Measurements from ENCODE around the gene PHACTR4.

DNA sequence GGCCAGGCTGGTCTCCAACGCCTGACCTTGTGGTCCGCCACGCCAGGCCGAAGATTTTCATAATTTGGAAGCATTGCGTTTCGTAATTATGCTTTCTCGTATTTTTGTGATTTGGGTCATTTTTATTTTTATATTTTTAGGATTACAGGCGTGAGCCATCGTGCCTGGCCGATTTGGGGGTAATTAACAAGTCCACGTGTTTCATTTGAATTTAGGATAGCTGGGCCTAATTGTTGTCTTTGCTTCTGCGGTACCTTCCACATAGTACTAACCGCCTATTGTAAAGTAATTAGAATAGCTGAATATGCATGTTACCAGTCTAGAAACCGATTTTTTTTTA lies 137.3 kb downstream of the PHACTR4 start:
- TF ChIP-seq, protein P1, sequence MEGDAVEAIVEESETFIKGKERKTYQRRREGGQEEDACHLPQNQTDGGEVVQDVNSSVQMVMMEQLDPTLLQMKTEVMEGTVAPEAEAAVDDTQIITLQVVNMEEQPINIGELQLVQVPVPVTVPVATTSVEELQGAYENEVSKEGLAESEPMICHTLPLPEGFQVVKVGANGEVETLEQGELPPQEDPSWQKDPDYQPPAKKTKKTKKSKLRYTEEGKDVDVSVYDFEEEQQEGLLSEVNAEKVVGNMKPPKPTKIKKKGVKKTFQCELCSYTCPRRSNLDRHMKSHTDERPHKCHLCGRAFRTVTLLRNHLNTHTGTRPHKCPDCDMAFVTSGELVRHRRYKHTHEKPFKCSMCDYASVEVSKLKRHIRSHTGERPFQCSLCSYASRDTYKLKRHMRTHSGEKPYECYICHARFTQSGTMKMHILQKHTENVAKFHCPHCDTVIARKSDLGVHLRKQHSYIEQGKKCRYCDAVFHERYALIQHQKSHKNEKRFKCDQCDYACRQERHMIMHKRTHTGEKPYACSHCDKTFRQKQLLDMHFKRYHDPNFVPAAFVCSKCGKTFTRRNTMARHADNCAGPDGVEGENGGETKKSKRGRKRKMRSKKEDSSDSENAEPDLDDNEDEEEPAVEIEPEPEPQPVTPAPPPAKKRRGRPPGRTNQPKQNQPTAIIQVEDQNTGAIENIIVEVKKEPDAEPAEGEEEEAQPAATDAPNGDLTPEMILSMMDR (IDR thresholded peaks at IDR 0.05; ENCODE audit: control extremely low read depth in 1 of 3, insufficient read depth in 1 of 3, low read depth in 1 of 3, low read length in 3 of 3) = no peak
- no peak for TF ChIP-seq EZH2 (IDR thresholded peaks at IDR 0.05; ENCODE audit: low read depth, low read length, severe bottlenecking)
- no peak for TF ChIP-seq CBX8 (IDR thresholded peaks at IDR 0.05; ENCODE audit: borderline replicate concordance, low read depth, low read length)
- no peak; the same call in 1 of the 2 replicates for TF ChIP-seq CHD1 (IDR thresholded peaks at IDR 0.05; ENCODE audit: low read depth, low read length)
- no peak for TF ChIP-seq ZNF274 (IDR thresholded peaks at IDR 0.05; ENCODE audit: borderline replicate concordance, extremely low read depth, low read length)
- no peak; the same call in 1 of the 2 replicates for TF ChIP-seq TAF1 (IDR thresholded peaks at IDR 0.05; ENCODE audit: low read depth, low read length)
- TF ChIP-seq SP2 (IDR thresholded peaks at IDR 0.05; ENCODE audit: low read length) = no peak
- no peak for TF ChIP-seq EP300 (IDR thresholded peaks at IDR 0.05; ENCODE audit: borderline replicate concordance in 1 of 2, low read depth in 2 of 2, low read length in 2 of 2)
- TF ChIP-seq KDM1A (IDR thresholded peaks at IDR 0.05; ENCODE audit: borderline replicate concordance, low read length) = no peak
- TF ChIP-seq CHD2 (IDR thresholded peaks at IDR 0.05; ENCODE audit: low read length) = no peak
- no peak for TF ChIP-seq POLR2A (IDR thresholded peaks at IDR 0.05; ENCODE audit: control extremely low read depth in 1 of 2, low read depth in 2 of 2, low read length in 2 of 2)
- TF ChIP-seq, protein P2, sequence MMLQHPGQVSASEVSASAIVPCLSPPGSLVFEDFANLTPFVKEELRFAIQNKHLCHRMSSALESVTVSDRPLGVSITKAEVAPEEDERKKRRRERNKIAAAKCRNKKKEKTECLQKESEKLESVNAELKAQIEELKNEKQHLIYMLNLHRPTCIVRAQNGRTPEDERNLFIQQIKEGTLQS (IDR thresholded peaks at IDR 0.05; ENCODE audit: insufficient read depth, low read depth, low read length) = no peak
- no peak for TF ChIP-seq YY1 (IDR thresholded peaks at IDR 0.05; ENCODE audit: low read depth, low read length)
- no peak for TF ChIP-seq SIN3A (conservative IDR thresholded peaks at IDR 0.05 in 1 of 2, IDR thresholded peaks at IDR 0.05 in 1 of 2; ENCODE audit: low read depth in 1 of 2, low read length in 2 of 2)

Data from H1 (cell line).